A549 (cell line): ENCODE measurements around the gene FRRS1L. TPM values are rescaled to one million over a fixed set of nuclear protein-coding genes. Genes with fewer than 3 reads are reported as not detected.

ENCODE experiments used
- ATAC-seq, 2 experiments: fragments of 200-7000 bp in 1 of 2; fragments of >200 bp in 1 of 2; cut with Nextera tagmentation in 1 of 2; cut with Tn5 transposase in 1 of 2; 3 replicates each; pipeline versions ENCODE4 v1.8.0 to v1.9.1; 2018 to 2020; ENCODE audit warnings: mild to moderate bottlenecking in 1 of 2, moderate library complexity in 1 of 2
- CTCF ChIA-PET: fragments of 300-600 bp; sonication (Branson Sonifier 250); formaldehyde crosslinking; extraction: SDS; loops from one replicate; lab custom pipeline; 2021; ENCODE audit warnings: antibody characterized with exemption, inconsistent platforms; lab: Yijun Ruan, JAX
- POLR2A ChIA-PET: fragments of 350-600 bp; formaldehyde crosslinking; extraction: SDS; loops from one replicate; lab custom pipeline; 2021; ENCODE audit warnings: antibody characterized with exemption, inconsistent platforms; lab: Yijun Ruan, JAX
- DNase-seq, 2 experiments: peaks; one replicate each; pipeline versions ENCODE4 v3.0.0 to v3.0.0-alpha.2; 2011 to 2016; ENCODE audit warnings: low read depth in 1 of 2, low spot score in 1 of 2
- FAIRE-seq: peaks from 2 replicates; lab custom pipeline; 2011; peaks lifted over from hg19 to GRCh38; lab: Jason Lieb, UNC
- H3K27ac ChIP-seq, 2 experiments: fragments of >200 bp; sonication (Bioruptor Twin); formaldehyde crosslinking; 3 replicates each; pipeline ENCODE4 v1.5.1; 2016 to 2017
- H3K4me1 ChIP-seq: fragments of >200 bp; sonication (Bioruptor Twin); formaldehyde crosslinking; 3 replicates; pipeline ENCODE4 v1.6.1; 2016
- H3K4me2 ChIP-seq: fragments of >200 bp; sonication (Bioruptor Twin); formaldehyde crosslinking; 3 replicates; pipeline ENCODE4 v1.6.1; 2016
- H3K4me3 ChIP-seq: fragments of >200 bp; sonication (Bioruptor Twin); formaldehyde crosslinking; 3 replicates; pipeline ENCODE4 v1.5.1; 2016
- H3K9me3 ChIP-seq: fragments of >200 bp; sonication (Bioruptor Twin); formaldehyde crosslinking; 3 replicates; pipeline ENCODE4 v1.6.1; 2016
- CBX8 ChIP-seq: fragments of 200-600 bp; sonication (generic); IDR thresholded peaks from 2 replicates; pipeline ENCODE4 v1.6.1; 2016
- EHF ChIP-seq: fragments of 250-450 bp; sonication (Bioruptor Pico); IDR thresholded peaks from 2 replicates; pipeline ENCODE4 v1.5.0; 2020; ENCODE audit warnings: mild to moderate bottlenecking
- EP300 ChIP-seq, 2 experiments: fragments of >200 bp; sonication (Bioruptor Twin); formaldehyde crosslinking; IDR thresholded peaks; 2 replicates in 1 of 2; 3 replicates in 1 of 2; pipeline ENCODE4 v1.6.1; 2016 to 2017
- FOSB ChIP-seq: fragments of 250-450 bp; sonication (Bioruptor Pico); IDR thresholded peaks from 2 replicates; pipeline ENCODE4 v1.5.0; 2020; ENCODE audit warnings: mild to moderate bottlenecking, moderate library complexity
- FOXS1 ChIP-seq: fragments of 250-450 bp; sonication (Bioruptor Pico); IDR thresholded peaks from 2 replicates; pipeline ENCODE4 v1.5.0; 2020; ENCODE audit warnings: mild to moderate bottlenecking, moderate library complexity
- HEYL ChIP-seq: fragments of 250-450 bp; sonication (Bioruptor Pico); IDR thresholded peaks from 2 replicates; pipeline ENCODE4 v1.8.0; 2021; ENCODE audit warnings: mild to moderate bottlenecking, moderate library complexity
- KDM5A ChIP-seq: fragments of 200-600 bp; sonication (generic); IDR thresholded peaks from 2 replicates; pipeline ENCODE4 v1.6.1; 2016; ENCODE audit warnings: antibody characterized with exemption, mild to moderate bottlenecking
- MYC ChIP-seq: IDR thresholded peaks from 2 replicates; pipeline ENCODE4 v1.6.1; 2012; ENCODE audit warnings: mild to moderate bottlenecking, inconsistent platforms, low read length, improper control_type of control experiment, borderline replicate concordance
- NFE2L2 ChIP-seq: fragments of 150-350 bp; conservative IDR thresholded peaks from 2 replicates; pipeline ENCODE4 v1.6.1; 2014; ENCODE audit warnings: low read length
- NPAS2 ChIP-seq: fragments of 250-450 bp; sonication (Bioruptor Pico); IDR thresholded peaks from 2 replicates; pipeline ENCODE4 v1.8.0; 2022; ENCODE audit warnings: mild to moderate bottlenecking, moderate library complexity, borderline replicate concordance
- NR3C1 ChIP-seq: fragments of >200 bp; sonication (Bioruptor Twin); formaldehyde crosslinking; IDR thresholded peaks from 3 replicates; pipeline ENCODE4 v1.6.1; 2017
- POLR2A ChIP-seq: IDR thresholded peaks from 2 replicates; pipeline ENCODE4 v1.6.1; 2012; ENCODE audit warnings: mild to moderate bottlenecking, low read length
- POLR2AphosphoS2 ChIP-seq: conservative IDR thresholded peaks from 2 replicates; pipeline ENCODE4 v1.6.1; 2012; ENCODE audit warnings: low read length, improper control_type of control experiment, inconsistent platforms
- RAD21 ChIP-seq, 2 experiments: fragments of >200 bp in 1 of 2; sonication (Bioruptor Twin) in 1 of 2; formaldehyde crosslinking in 1 of 2; IDR thresholded peaks in 1 of 2; conservative IDR thresholded peaks in 1 of 2; 2 replicates in 1 of 2; 3 replicates in 1 of 2; pipeline ENCODE4 v1.6.1; 2012 to 2018; ENCODE audit warnings: inconsistent platforms in 1 of 2
- RFX5 ChIP-seq: fragments of 450-650 bp; IDR thresholded peaks from 2 replicates; pipeline ENCODE4 v1.7.1; 2014; ENCODE audit warnings: antibody characterized with exemption, mild to moderate bottlenecking, moderate library complexity
- RNF2 ChIP-seq: fragments of 200-600 bp; sonication (generic); IDR thresholded peaks from 2 replicates; pipeline ENCODE4 v1.6.1; 2016; ENCODE audit warnings: low read depth, mild to moderate bottlenecking, antibody characterized with exemption, moderate library complexity, borderline replicate concordance
- SMC3 ChIP-seq: fragments of >200 bp; sonication (Bioruptor Twin); formaldehyde crosslinking; IDR thresholded peaks from 3 replicates; pipeline ENCODE4 v1.6.1; 2018; ENCODE audit warnings: inconsistent platforms
- USF2 ChIP-seq: fragments of 450-650 bp; IDR thresholded peaks from 2 replicates; pipeline ENCODE4 v1.6.1; 2014; ENCODE audit warnings: antibody characterized with exemption
- ZC3H11A ChIP-seq: fragments of 450-650 bp; IDR thresholded peaks from 2 replicates; pipeline ENCODE4 v1.6.1; 2014; ENCODE audit warnings: antibody characterized with exemption, mild to moderate bottlenecking
- WGBS: methylation state at CpG from one replicate; pipeline ENCODE4 v1.1.6; 2017; ENCODE audit errors: missing lambda C conversion rate; 5-methylcytosine and 5-hydroxymethylcytosine counted together
- polyA plus RNA-seq, 4 experiments: library from polyadenylated mRNA; depleted of rRNA in 3 of 4; stranded (reverse); fragments of >200 nt; fragmentation: RNase III in 1 of 4; extraction: RNeasy Plus Mini Kit Qiagen cat#74134 plus additional on column Dnase treatment in 1 of 4; gene quantifications; 2 replicates in 3 of 4; 3 replicates in 1 of 4; pipeline ENCODE4 v1.2.3, GENCODE V29; 2011 to 2017
- TF ChIP-seq, protein P1 (sequence below): fragments of >200 bp; sonication (Bioruptor Twin); formaldehyde crosslinking; IDR thresholded peaks from 3 replicates; pipeline ENCODE4 v1.5.1; 2016
- TF ChIP-seq, protein P2 (sequence below): fragments of 150-350 bp; IDR thresholded peaks from 2 replicates; pipeline ENCODE4 v1.6.1; 2014; ENCODE audit warnings: low read depth, mild to moderate bottlenecking, low read length

FRRS1L gene
- polyA plus RNA-seq, 2 of the 4 experiments (the other 2 are of a cell fraction), result 0.54 to 1.5 TPM

- ATAC-seq, result no peak
- no peaks in the 10 kb centered on the region for H3K9me3 ChIP-seq
- POLR2A ChIA-PET, result no interaction called here
- WGBS, result 61% methylated on average over 4 of the region's 4 CpGs
- DNase-seq, result no peak
- H3K27ac ChIP-seq, result no peak overlapping the region
- FAIRE-seq, result no peak
- H3K4me1 ChIP-seq, result no peaks in the 10 kb centered on the region
- H3K4me3 ChIP-seq, result no peak overlapping the region
- CTCF ChIA-PET, result interaction anchor here (1.1 to 3.7 kb wide), 3 partner anchors 17 to 21 kb away, joined by 3 to 13 read pairs (median 3); no protein-coding TSS in a partner anchor
- H3K4me2 ChIP-seq, result no peak overlapping the region
- no peak for TF ChIP-seq POLR2A
- no peak for TF ChIP-seq USF2
- TF ChIP-seq EHF (CRISPR knock-in tag), result no peak
- TF ChIP-seq EP300 (IDR thresholded peaks at IDR 0.05), result no peak
- no peak for TF ChIP-seq RFX5
- TF ChIP-seq NFE2L2, result no peak
- TF ChIP-seq FOXS1, result no peak
Observed at GRCh38 chr9:109203761-109204360, 36.8 kb upstream of the FRRS1L start.

GRCh38 chr9:109199676-109200075, 32.6 kb upstream of the FRRS1L start:
- DNase-seq, result no peak
- ATAC-seq, result no peak
- H3K4me3 ChIP-seq, result no peak overlapping the region
- 65% methylated on average over 5 of the region's 5 CpGs for WGBS
- no peaks in the 10 kb centered on the region for H3K4me1 ChIP-seq
- H3K9me3 ChIP-seq, result no peaks in the 10 kb centered on the region
- ChIA-PET CTCF (interaction anchor here (1.1 to 1.5 kb wide), 4 partner anchors 10 to 17 kb away, joined by 3 to 7 read pairs (median 4); no protein-coding TSS in a partner anchor), POLR2A (no interaction called here)
- no peak for FAIRE-seq
- no peak overlapping the region for H3K4me2 ChIP-seq
- no peak overlapping the region for H3K27ac ChIP-seq
- no peak for TF ChIP-seq FOXS1
- TF ChIP-seq KDM5A, result no peak
- TF ChIP-seq, all 56 proteins: peak for 0

- ChIA-PET POLR2A (no interaction called here), CTCF (interaction anchor here (0.7 to 1.5 kb wide), 9 partner anchors 9 to 307 kb away, joined by 3 to 7 read pairs (median 3); no protein-coding TSS in a partner anchor)
- Histone ChIP-seq H3K4me2 (no peak overlapping the region), H3K4me1 (no peaks in the 10 kb centered on the region), H3K4me3 (no peak overlapping the region), H3K27ac (no peak overlapping the region), H3K9me3 (no peaks in the 10 kb centered on the region)
- ATAC-seq (peak; percentile 59 to 71; a peak in 4 of 6 replicates), DNase-seq (peak in 1 of 2 experiments; percentile 29), FAIRE-seq (no peak)
- WGBS, result 32% methylated on average over 6 of the region's 6 CpGs
- no peak for TF ChIP-seq RNF2
- TF ChIP-seq, protein P1, sequence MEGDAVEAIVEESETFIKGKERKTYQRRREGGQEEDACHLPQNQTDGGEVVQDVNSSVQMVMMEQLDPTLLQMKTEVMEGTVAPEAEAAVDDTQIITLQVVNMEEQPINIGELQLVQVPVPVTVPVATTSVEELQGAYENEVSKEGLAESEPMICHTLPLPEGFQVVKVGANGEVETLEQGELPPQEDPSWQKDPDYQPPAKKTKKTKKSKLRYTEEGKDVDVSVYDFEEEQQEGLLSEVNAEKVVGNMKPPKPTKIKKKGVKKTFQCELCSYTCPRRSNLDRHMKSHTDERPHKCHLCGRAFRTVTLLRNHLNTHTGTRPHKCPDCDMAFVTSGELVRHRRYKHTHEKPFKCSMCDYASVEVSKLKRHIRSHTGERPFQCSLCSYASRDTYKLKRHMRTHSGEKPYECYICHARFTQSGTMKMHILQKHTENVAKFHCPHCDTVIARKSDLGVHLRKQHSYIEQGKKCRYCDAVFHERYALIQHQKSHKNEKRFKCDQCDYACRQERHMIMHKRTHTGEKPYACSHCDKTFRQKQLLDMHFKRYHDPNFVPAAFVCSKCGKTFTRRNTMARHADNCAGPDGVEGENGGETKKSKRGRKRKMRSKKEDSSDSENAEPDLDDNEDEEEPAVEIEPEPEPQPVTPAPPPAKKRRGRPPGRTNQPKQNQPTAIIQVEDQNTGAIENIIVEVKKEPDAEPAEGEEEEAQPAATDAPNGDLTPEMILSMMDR, result 0 out of 3 replicates have a peak, but pooled peaks have one; percentile 5
- TF ChIP-seq RAD21 (conservative IDR thresholded peaks at IDR 0.05 in 1 of 2, IDR thresholded peaks at IDR 0.05 in 1 of 2), result peak in 1 of 2 experiments; percentile 37; a peak in 2 of 5 replicates
Observed at GRCh38 chr9:109198736-109199382, 31.8 kb upstream of the FRRS1L start.

DNA sequence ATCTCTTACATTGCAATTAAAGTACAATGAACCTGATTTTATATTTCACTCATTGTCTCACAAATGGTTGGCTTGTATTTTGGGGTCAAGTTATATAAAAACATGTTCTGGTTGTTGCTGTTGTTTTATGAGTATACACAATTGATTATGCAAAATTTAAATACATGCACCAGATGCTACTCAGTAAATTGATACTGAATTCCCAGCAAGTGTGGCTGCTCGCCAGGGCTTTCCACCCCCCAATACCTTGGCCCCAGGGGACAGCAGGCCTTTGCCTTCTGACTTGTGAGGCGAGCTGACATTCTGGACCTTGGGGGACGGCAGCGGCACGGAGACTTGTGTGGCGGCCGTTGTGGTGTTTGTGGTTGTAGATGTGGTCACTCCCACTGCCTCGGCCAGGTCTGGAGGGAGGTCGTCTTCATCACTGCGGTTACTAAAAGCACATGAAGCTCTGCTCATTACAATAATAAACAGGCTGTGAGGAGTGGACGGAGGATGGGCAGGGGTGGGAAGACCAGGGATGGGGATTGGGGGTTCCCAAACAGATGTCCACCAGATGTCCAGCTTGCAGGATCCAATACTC, 27.0 kb upstream of the FRRS1L start:
- Histone ChIP-seq H3K27ac (no peak overlapping the region), H3K4me1 (no peaks in the 10 kb centered on the region), H3K4me2 (no peak overlapping the region), H3K4me3 (no peak overlapping the region), H3K9me3 (no peaks in the 10 kb centered on the region)
- no peak for FAIRE-seq
- ChIA-PET CTCF (interaction anchor here (1.0 to 5.8 kb wide), 6 partner anchors 10 to 276 kb away, joined by 3 to 38 read pairs (median 4); partner anchors contain the start of gene EPB41L4B), POLR2A (no interaction called here)
- DNase-seq, result no peak
- 68% methylated on average over 9 of the region's 11 CpGs for WGBS
- no peak for ATAC-seq
- TF ChIP-seq POLR2A, result no peak
- no peak for TF ChIP-seq NPAS2 (CRISPR knock-in tag)
- TF ChIP-seq CBX8, result no peak
- no peak for TF ChIP-seq EP300 (IDR thresholded peaks at IDR 0.05)
- no peak for TF ChIP-seq NR3C1
- TF ChIP-seq SMC3, result no peak
- TF ChIP-seq, protein P2, sequence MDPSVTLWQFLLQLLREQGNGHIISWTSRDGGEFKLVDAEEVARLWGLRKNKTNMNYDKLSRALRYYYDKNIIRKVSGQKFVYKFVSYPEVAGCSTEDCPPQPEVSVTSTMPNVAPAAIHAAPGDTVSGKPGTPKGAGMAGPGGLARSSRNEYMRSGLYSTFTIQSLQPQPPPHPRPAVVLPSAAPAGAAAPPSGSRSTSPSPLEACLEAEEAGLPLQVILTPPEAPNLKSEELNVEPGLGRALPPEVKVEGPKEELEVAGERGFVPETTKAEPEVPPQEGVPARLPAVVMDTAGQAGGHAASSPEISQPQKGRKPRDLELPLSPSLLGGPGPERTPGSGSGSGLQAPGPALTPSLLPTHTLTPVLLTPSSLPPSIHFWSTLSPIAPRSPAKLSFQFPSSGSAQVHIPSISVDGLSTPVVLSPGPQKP, result no peak
- TF ChIP-seq FOSB (CRISPR knock-in tag), result no peak
- no peak for TF ChIP-seq POLR2AphosphoS2
- TF ChIP-seq ZC3H11A, result no peak
- no peak for TF ChIP-seq RFX5
- TF ChIP-seq HEYL, result no peak
- TF ChIP-seq MYC, result no peak
- TF ChIP-seq RNF2, result no peak
